SH-SY5Y (cell line): ENCODE results near the gene C4B.

Experiments used
- GATA2 ChIP-seq: IDR thresholded peaks from 2 replicates; pipeline ENCODE4 v1.6.1; 2011; ENCODE audit warnings: mild to moderate bottlenecking, low read depth, low read length
- GATA3 ChIP-seq: IDR thresholded peaks from 2 replicates; pipeline ENCODE4 v1.6.1; 2011; ENCODE audit warnings: low read depth, mild to moderate bottlenecking, low read length, moderate library complexity

GRCh38 chr6:32060966-32061655 is 46.5 kb downstream of the C4B start:
- TF ChIP-seq GATA3 = no peak
- TF ChIP-seq GATA2 = no peak
